Measurements from ENCODE around the gene C1orf226. TPM values are rescaled to one million over a fixed set of nuclear protein-coding genes. Genes with fewer than 3 reads are reported as not detected.

C1orf226 gene
- total and polyA plus RNA-seq, 2 of the 4 experiments (the other 2 are of a cell fraction) = under 0.01 to 0.10 TPM

- Histone ChIP-seq H3K4ac (ENCODE audit: low read depth, low read length) (no peak overlapping the region), H4K8ac (ENCODE audit: low read depth in 2 of 2, low read length in 2 of 2) (no peak overlapping the region), H3K9ac (ENCODE audit: low read depth, low read length) (no peak overlapping the region), H2AK9ac (replicated peaks; ENCODE audit: low read depth, low read length, poor library complexity) (no peak overlapping the region), H2BK120ac (ENCODE audit: low read depth, low read length) (no peak overlapping the region), H4K20me1 (ENCODE audit: insufficient read depth, low read length) (no peaks in the 10 kb centered on the region), H3K4me1 (ENCODE audit: control insufficient read depth, insufficient read depth, low read length) (no peaks in the 10 kb centered on the region), H3K18ac (ENCODE audit: low read depth, low read length) (no peak overlapping the region), H4K91ac (ENCODE audit: insufficient read depth, low read depth, low read length) (no peak overlapping the region), H3K27ac (ENCODE audit: insufficient read depth, low read length) (no peak overlapping the region), H3K4me3 (ENCODE audit: insufficient read depth, low read depth, low read length) (no peak overlapping the region), H3K79me1 (ENCODE audit: low read depth in 1 of 2, low read length in 2 of 2) (no peaks in the 10 kb centered on the region), H3K27me3 (ENCODE audit: control insufficient read depth, insufficient read depth, low read length) (peaks cover 26% of the 10 kb centered on the region), H4K5ac (ENCODE audit: low read depth, low read length) (no peak overlapping the region), H2BK5ac (ENCODE audit: low read depth, low read length, poor library complexity, severe bottlenecking) (no peak overlapping the region), H2BK20ac (ENCODE audit: low read depth, low read length) (no peak overlapping the region), H2BK15ac (ENCODE audit: low read depth, low read length) (no peak overlapping the region), H3K9me1 (ENCODE audit: insufficient read depth, low read length) (no peaks in the 10 kb centered on the region), H3K56ac (ENCODE audit: extremely low read depth, insufficient read depth, low read length) (no peak overlapping the region), H3K9me3 (ENCODE audit: control insufficient read depth, insufficient read depth, low read length) (no peaks in the 10 kb centered on the region), H3K36me3 (ENCODE audit: control insufficient read depth, insufficient read depth, low read length) (no peaks in the 10 kb centered on the region), H3K14ac (replicated peaks; ENCODE audit: low read depth, low read length) (no peak overlapping the region), H3K4me2 (ENCODE audit: low read depth, low read length) (no peak overlapping the region), H2AK5ac (ENCODE audit: low read depth, low read length) (no peak overlapping the region), H2AFZ (replicated peaks; ENCODE audit: low read length, poor library complexity) (no peak overlapping the region), H3K23ac (ENCODE audit: low read depth, low read length) (no peak overlapping the region)
- CTCF ChIA-PET = interaction anchor here (3.9 kb wide), 1 partner anchor 333 kb away, joined by 18 read pairs; no protein-coding TSS in a partner anchor
- DNase-seq = peak; percentile 30
- no TSS peak for BruUV-seq (replicated peaks)
- TF ChIP-seq, protein P1, sequence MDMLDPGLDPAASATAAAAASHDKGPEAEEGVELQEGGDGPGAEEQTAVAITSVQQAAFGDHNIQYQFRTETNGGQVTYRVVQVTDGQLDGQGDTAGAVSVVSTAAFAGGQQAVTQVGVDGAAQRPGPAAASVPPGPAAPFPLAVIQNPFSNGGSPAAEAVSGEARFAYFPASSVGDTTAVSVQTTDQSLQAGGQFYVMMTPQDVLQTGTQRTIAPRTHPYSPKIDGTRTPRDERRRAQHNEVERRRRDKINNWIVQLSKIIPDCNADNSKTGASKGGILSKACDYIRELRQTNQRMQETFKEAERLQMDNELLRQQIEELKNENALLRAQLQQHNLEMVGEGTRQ (IDR thresholded peaks at IDR 0.05; ENCODE audit: low read depth, low read length) = no peak
- TF ChIP-seq, protein P2, sequence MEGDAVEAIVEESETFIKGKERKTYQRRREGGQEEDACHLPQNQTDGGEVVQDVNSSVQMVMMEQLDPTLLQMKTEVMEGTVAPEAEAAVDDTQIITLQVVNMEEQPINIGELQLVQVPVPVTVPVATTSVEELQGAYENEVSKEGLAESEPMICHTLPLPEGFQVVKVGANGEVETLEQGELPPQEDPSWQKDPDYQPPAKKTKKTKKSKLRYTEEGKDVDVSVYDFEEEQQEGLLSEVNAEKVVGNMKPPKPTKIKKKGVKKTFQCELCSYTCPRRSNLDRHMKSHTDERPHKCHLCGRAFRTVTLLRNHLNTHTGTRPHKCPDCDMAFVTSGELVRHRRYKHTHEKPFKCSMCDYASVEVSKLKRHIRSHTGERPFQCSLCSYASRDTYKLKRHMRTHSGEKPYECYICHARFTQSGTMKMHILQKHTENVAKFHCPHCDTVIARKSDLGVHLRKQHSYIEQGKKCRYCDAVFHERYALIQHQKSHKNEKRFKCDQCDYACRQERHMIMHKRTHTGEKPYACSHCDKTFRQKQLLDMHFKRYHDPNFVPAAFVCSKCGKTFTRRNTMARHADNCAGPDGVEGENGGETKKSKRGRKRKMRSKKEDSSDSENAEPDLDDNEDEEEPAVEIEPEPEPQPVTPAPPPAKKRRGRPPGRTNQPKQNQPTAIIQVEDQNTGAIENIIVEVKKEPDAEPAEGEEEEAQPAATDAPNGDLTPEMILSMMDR (conservative IDR thresholded peaks at IDR 0.05; ENCODE audit: low read depth, low read length) = no peak
- TF ChIP-seq SMC3 (IDR thresholded peaks at IDR 0.05; ENCODE audit: low read depth, low read length) = no peak
- WGBS, 2 experiments (ENCODE audit: extremely low coverage in 2 of 2, insufficient read length in 1 of 2) = no CpG with 5 or more reads among the region's 11 CpGs
- ATAC-seq (ENCODE audit: low read depth) = no peak
- dilution Hi-C loops (cut with HindIII; ENCODE audit: low sequenced_read_pairs, unreplicated experiment) = no loop called here
- POLR2A ChIA-PET (ENCODE audit: unreplicated experiment) = no interaction called here
- in situ Hi-C loops (cut with MboI; ENCODE audit: low sequenced_read_pairs) = loop anchor here (25.0 kb wide), 1 partner anchor 602 kb away; no protein-coding TSS in a partner anchor
- intact Hi-C loops (cut with micrococcal nuclease) = no loop called here
Observed at GRCh38 chr1:162389021-162389818, 7.7 kb downstream of the C1orf226 start.

All from IMR-90 (cell line).